ENCODE results near the gene PPP4C.

DNA sequence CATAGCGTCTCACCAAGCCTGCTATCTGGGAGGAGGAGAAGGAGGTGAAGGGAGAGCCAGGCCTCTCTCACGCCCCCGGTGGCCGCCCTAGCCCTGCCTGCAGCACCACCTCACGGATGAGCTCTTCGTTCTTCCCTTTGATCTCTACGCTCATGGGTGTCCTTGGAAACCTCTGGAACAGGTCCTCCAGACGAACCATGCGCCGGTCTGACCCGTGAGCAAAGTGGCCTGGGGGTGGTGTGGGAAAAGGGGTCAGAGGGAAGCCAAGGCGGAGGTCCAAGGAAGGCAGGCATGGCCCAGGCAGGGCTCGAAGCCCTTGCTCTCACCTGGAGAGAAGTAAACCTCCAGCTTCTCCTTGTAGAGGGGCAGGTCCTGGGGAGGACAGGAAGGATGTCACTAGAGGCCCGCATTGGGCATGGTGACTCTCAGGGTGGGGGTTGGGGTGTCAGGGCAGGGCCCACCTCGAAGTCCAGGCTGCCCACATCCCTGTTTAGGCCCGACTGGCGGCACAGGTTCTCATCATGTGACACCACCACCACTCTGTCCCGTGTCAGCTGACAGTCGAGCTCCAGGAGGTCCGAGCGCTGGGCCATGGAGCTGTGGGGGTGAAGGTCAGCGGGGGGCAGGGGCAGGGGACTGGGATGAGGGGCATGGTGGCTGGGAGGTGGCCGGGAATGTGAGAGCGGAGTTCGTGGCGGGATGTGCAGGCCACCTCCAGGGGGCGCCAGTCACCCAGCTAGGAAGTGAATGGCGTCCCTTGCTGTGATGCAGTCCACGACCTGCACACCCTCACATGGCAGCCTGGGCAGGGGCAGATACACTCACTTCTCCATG, 36.6 kb downstream of the PPP4C start:
- TF ChIP-seq ZNF274 (IDR thresholded peaks at IDR 0.05; ENCODE audit: low read depth, low read length) (no peak), YY1 (IDR thresholded peaks at IDR 0.05; ENCODE audit: insufficient read depth, insufficient read length) (no peak), SUZ12 (IDR thresholded peaks at IDR 0.05; ENCODE audit: extremely low read depth, insufficient read depth, insufficient read length) (no peak)
